Forelimb muscle (tissue), 1 donor: ENCODE measurements around the gene STXBP6. TPM values are rescaled to one million over a fixed set of nuclear protein-coding genes. Genes with fewer than 3 reads are reported as not detected.

Experiments
- DNase-seq: peaks from one replicate; pipeline ENCODE4 v3.0.0-alpha.2; 2013; ENCODE audit warnings: low read depth
- polyA plus RNA-seq: library from polyadenylated mRNA; unstranded; fragments of 120-200 nt; gene quantifications from one replicate; pipeline ENCODE4 v1.2.1, GENCODE V29; 2013; ENCODE audit not compliant: insufficient read length

STXBP6 gene
- polyA plus RNA-seq = 15.4 TPM

- DNase-seq = no peak
Measured at GRCh38 chr14:25049568-25050268, at the start of gene STXBP6. Gene STXBP6, minus strand, starts transcription at chr14:25050147. Its CDS starts 75,329 bp downstream, at chr14:24974818.

- no peak for DNase-seq
Measured at GRCh38 chr14:25097120-25097519, 47.2 kb upstream of the STXBP6 start.

GRCh38 chr14:25095736-25096437, 45.9 kb upstream of the STXBP6 start:
- DNase-seq = no peak

- DNase-seq = no peak
Measured at GRCh38 chr14:25094171-25094907, 44.4 kb upstream of the STXBP6 start.

- DNase-seq = no peak
Measured at GRCh38 chr14:25092258-25092740, 42.4 kb upstream of the STXBP6 start.

- no peak for DNase-seq
Measured at GRCh38 chr14:25090716-25091454, 40.9 kb upstream of the STXBP6 start.

GRCh38 chr14:25090256-25090655, 40.3 kb upstream of the STXBP6 start:
- DNase-seq = no peak

- no peak for DNase-seq
Measured at GRCh38 chr14:25089496-25089895, 39.5 kb upstream of the STXBP6 start.

GRCh38 chr14:25086821-25087396, 37.0 kb upstream of the STXBP6 start:
- DNase-seq = no peak

- DNase-seq = no peak
Measured at GRCh38 chr14:25086081-25086480, 36.1 kb upstream of the STXBP6 start.

- no peak for DNase-seq
Measured at GRCh38 chr14:25080682-25081081, 30.7 kb upstream of the STXBP6 start.

- DNase-seq = no peak
Measured at GRCh38 chr14:25079311-25079710, 29.4 kb upstream of the STXBP6 start.

GRCh38 chr14:25074099-25074685, 24.2 kb upstream of the STXBP6 start:
- no peak for DNase-seq

GRCh38 chr14:25069879-25070278, 19.9 kb upstream of the STXBP6 start:
- no peak for DNase-seq

- no peak for DNase-seq
Measured at GRCh38 chr14:25067600-25067999, 17.7 kb upstream of the STXBP6 start.

GRCh38 chr14:25062022-25062321, 12.0 kb upstream of the STXBP6 start:
- no peak for DNase-seq

- no peak for DNase-seq
Measured at GRCh38 chr14:25056688-25057078, 6.7 kb upstream of the STXBP6 start.

GRCh38 chr14:25055992-25056687, 6.2 kb upstream of the STXBP6 start:
- DNase-seq = no peak

GRCh38 chr14:25055005-25055404, 5.1 kb upstream of the STXBP6 start:
- DNase-seq = no peak

GRCh38 chr14:25053585-25053984, 3.6 kb upstream of the STXBP6 start:
- no peak for DNase-seq

GRCh38 chr14:25052921-25053320, 3.0 kb upstream of the STXBP6 start:
- DNase-seq = no peak
